Activated T-cell treated with anti-CD3 and anti-CD28 coated beads for 24 hours (primary cell): Measurements from ENCODE around the gene SIL1.
"Not testable (repeated sequence)": the region's sequence is repeated elsewhere in the genome, so short reads cannot be mapped to it uniquely, and the experiment has no call there.

ENCODE experiments used
- DNase-seq: peaks from one replicate; pipeline ENCODE4 v3.0.0-alpha.2; 2020; ENCODE audit warnings: low read depth

The SIL1 gene

GRCh38 chr5:139023286-139023685, 174.9 kb downstream of the SIL1 start:
- no peak for DNase-seq

GRCh38 chr5:139022528-139022927, 175.6 kb downstream of the SIL1 start:
- no peak for DNase-seq

GRCh38 chr5:139021346-139021745, 176.8 kb downstream of the SIL1 start:
- DNase-seq, result no peak

DNA sequence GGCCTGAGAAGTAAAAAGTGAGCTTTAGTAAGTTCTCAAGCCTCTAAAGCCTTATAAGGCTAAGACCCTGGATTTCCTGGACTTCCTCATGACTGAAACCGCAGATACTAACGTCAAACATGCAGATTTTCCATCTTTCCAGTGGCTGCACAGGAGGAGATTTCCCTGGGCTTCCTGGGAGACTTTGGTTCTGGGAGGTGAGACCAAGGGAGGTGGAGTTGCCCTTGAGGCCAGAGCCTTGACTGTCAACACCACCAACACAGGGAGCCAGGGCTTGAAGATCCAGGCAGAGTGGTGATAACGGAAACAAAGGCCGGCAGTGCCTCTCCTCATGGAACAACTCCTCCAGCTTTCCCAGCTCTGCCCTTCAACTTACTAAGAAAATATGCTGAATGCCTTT, 178.3 kb downstream of the SIL1 start:
- no peak for DNase-seq

DNA sequence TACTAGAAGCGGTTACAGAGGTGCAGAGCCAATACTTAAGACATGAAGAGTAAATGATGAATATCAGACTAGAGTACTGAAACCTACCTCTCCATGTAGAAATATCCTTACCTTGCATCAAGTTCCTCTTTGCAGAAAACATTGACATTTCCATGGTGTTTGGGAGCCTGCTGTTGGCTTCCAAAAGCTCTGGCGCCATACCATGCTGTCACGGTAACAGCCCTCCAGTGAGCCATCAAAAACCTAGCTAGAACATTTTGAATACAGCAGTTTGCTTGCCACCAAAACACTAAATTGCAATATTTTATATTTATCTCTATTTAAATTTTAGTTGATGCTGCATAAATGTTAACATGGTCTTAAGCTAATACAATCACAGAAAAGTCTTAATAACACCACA, 179.0 kb downstream of the SIL1 start:
- no peak for DNase-seq

- DNase-seq, result no peak
Observed at GRCh38 chr5:139017624-139018023, 180.5 kb downstream of the SIL1 start.

DNA sequence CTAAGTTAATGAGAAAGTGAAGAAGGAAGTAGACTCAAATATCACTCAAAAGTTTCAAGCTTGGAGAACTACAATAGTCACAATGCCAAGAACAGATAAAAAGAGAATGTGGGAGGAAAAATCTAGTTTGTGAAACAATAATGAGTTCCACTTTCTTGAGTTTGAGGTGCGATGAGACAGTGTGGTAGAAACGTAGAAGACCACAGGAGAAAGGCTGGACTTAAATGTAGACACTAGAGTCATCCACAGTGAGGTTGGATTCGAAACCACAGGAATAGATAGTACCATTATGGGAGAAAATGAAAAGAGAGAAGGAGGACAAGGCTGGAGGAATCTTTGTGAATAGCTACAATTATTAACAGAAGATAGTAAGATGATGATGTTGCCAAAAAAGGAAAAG, 182.0 kb downstream of the SIL1 start:
- DNase-seq, result no peak

DNA sequence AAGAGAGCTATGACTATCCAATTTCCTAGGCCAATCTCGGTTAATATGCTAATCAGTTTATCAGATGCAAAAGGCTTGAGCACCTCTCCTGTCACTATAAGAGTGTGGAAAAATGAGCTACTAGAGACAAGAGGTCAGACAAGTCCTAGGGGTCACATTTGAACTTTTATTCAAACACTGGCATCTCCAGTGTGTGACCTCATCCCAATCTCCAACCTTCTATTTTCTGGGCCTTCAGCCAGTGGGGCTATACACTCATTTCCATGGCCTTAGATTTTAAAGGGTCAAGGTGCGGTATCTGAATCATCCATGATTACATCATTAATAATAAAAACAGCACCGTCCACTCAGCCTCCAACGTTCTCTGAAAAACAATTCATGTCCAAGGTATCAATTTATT, 183.4 kb downstream of the SIL1 start:
- no peak for DNase-seq

DNA sequence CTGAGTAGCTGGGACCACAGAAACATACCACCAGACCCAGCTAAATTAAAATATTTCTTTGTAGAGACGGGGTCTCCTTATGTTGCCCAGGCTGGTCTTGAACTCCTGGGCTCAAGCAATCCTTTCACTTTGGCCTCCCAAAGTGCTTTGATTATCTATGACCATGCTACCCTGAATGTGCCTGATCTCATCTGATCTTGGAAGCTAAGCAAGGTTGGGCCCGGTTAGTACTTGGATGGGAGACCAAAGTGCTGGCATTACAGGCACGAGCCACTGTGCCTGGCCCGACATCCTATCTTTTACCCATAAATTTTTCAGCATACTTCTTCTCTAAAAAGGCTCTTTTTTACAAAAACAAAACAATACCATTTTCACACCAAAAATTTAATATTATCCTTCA, 186.0 kb downstream of the SIL1 start:
- DNase-seq, result no peak

GRCh38 chr5:139011156-139011555, 187.0 kb downstream of the SIL1 start:
- not testable (repeated sequence) for DNase-seq

DNA sequence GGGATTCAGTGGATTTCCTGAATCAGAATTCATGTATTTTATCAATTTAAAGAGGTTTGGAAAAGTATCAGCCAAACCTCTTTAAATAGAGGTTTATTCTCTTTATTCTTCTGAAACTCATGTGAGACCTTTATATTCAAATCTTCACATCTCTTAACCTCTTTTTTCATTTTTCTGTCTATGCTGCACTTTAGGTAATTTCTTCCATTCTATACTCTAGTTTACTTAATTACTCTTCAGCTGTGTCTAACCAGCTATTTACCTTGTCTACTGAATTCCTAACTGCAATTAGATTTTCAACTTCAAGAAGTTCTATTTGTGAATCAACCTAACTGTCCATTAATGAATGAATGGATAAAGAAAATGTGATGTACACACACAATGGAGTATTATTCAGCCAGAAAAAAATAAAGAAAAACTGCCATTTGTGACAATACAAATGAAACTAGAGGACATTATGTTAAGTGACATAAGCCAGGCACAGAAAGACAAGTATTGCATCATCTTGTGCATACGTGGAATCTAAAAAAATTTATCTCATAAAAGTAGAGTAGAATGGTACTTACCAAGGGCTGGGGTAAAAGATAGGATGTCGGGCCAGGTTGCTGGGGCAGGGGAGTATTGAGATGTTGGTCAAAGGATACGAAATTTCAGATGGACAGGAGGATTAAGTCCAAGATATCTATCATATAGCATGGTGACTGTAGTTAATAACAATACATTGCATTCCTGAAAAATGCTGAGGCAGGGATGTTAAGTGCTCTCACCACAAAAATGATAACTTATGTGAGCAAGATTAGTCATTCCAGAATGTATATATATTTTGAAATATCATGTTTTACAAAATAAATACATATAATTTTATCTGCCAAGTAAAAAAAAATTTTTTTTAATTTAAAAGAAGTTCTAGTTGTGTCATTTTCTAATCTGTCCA, 193.5 kb downstream of the SIL1 start:
- no peak for DNase-seq

DNA sequence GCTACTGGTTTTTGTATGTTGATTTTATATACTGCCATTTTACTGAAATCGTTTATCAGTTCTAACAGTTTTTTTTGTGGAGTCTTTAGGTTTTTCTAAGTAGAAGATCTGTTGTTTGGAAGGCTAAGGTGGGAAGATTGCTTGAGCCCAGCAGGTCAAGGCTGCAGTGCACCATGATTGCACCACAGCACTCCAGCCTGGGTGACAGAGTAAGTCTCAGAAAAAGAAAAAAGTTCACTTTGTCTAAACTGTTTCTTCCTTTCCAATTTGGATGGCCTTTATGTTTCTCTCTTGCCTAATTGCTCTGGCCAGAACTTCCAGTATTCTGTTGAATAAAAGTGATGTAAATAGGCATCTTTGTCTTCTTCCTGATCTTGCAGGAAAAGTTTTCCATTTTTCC, 198.5 kb downstream of the SIL1 start:
- no peak for DNase-seq

GRCh38 chr5:138998521-138998920, 199.6 kb downstream of the SIL1 start:
- no peak for DNase-seq

DNA sequence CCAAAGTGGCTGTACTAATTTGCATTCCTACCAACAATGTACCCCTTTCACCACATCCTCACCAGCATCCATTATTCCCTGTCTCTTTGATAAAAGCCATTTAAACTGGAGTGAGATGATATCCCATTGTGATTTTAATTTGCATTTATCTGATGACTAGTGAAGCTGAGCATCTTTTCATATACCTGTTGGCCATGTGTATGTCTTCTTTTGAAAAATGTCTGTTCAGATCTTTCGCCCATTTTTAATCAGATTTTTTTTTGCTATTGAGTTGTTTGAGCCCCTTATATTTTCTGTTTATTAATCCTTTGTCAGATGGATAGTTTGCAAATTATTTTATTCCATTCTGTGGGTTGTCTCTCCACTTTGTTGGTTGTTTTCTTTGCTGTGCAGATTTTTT, 202.0 kb downstream of the SIL1 start:
- DNase-seq, result no peak

GRCh38 chr5:138990986-138991590, 207.1 kb downstream of the SIL1 start:
- no peak for DNase-seq

DNA sequence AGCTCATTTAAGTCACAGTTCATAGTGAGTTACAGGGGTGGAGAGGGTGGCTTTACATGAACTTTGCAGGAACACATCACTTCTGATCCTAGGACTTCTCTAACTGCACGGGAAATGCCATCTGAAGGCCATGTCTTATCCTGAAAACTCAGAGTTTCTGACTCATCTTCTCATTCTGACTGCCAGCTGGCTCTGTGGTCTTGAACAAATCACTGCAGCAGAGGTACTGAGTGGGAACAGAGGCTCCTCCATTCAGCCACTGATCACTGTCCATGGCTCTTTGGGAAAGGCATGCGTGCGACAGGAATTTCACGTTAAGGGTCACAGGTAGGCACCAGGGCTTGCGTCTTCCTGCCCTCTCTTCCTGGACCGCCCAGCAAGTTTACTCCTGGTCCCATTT, 208.4 kb downstream of the SIL1 start:
- no peak for DNase-seq

DNA sequence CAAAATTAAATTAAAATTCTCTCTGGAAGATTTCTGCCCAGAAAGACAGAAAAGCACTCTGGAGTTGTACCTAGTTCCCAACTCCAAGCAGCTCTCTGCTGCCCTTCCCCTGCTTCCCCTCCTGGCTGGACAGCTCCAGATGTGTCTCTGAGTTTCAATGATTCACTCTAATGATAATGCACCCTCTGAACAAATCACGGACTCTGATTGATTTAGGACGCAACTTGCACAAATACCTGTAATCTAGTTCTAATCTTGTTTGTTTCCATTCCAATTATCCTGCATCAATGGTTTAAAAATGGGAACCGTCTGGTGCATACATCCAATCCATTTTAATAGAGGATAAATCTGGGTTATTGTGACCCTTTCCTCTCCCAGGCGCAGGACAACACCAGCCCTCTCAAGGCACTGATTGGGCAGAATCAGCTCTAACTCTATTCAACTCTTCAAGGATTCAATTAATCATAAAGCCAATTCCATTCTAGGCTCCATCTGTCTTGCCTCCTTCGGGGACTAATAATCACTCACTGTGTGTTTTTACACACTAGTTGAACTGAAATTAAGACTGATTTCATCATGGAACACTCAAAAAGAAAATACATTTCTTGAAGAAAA, 211.9 kb downstream of the SIL1 start:
- DNase-seq, result no peak

GRCh38 chr5:138985683-138986082, 212.5 kb downstream of the SIL1 start:
- DNase-seq, result no peak

DNA sequence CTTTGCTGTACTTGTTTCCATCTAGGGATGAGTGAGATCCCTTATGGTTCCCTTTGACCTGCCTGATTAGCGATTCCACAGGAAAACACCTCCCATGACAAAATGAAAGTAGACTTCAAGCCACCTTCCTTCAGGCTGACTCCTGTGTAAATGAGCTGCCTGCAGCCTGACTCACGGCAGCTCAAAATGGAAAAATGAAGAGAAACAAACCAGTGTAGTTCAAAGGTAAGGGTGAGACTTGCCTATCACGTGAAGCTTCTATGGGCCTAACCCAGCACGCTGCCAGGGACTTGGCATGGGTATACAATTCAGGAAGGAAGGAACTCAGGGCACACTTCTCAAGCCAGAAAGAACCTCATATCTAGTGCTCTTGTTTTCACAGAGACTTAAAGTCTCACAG, 212.9 kb downstream of the SIL1 start:
- no peak for DNase-seq

- DNase-seq, result no peak
Observed at GRCh38 chr5:138983984-138984383, 214.2 kb downstream of the SIL1 start.

DNA sequence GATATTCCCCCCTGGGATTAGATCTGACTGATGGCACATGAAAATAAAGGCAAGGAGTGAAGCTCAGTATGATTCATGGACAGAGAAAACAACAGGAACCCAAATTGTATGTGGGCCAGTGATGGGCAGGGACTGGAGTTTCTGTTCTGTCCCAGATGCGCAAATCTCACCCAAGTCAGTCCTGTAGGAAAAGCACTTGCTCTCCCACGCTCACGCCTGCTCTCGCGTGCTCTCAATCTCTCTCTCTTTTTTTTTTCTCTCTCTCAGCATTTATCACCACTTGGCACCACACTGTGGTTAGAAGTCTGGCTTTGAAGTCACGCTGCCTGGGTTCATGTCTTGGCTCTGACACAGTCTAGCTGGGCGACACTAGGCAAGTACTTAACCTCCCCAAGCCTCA, 216.6 kb downstream of the SIL1 start:
- DNase-seq, result no peak

- no peak for DNase-seq
Observed at GRCh38 chr5:138981131-138981530, 217.0 kb downstream of the SIL1 start.

GRCh38 chr5:138980441-138980840, 217.7 kb downstream of the SIL1 start:
- DNase-seq, result no peak
